K562 (cell line): ENCODE data around the gene GRAMD2B. TPM values are rescaled to one million over a fixed set of nuclear protein-coding genes. Genes with fewer than 3 reads are reported as not detected.

Experiments used
- ATAC-seq: fragments of 200-7000 bp; cut with Tn5 transposase; 3 replicates; pipeline ENCODE4 v1.9.1; 2020; ENCODE audit warnings: moderate library complexity
- BruUV-seq: library from RNA; stranded (reverse); fragments of 400-500 nt; replicated peaks from 2 replicates; lab custom pipeline; 2021; lab: Mats Ljungman, UMichigan
- CTCF ChIA-PET: fragments of 300-600 bp; formaldehyde crosslinking; extraction: SDS; loops from one replicate; lab custom pipeline; 2021; ENCODE audit warnings: low intra/inter-chr PET ratio; lab: Yijun Ruan, JAX
- POLR2A ChIA-PET: fragments of 300-600, 350-650 bp; sonication (Branson Sonifier 250); formaldehyde crosslinking; extraction: SDS; loops from one replicate; lab custom pipeline; 2021; ENCODE audit warnings: antibody characterized with exemption, inconsistent platforms; lab: Yijun Ruan, JAX
- DNase-seq, 4 experiments: peaks; one replicate each; pipeline versions ENCODE4 v3.0.0 to v3.0.0-alpha.2; 2011 to 2018; ENCODE audit warnings: low spot score in 3 of 4, mixed read lengths in 3 of 4; ENCODE audit errors: extremely low read depth in 1 of 4
- FAIRE-seq: peaks from 2 replicates; lab custom pipeline; 2011; peaks lifted over from hg19 to GRCh38; lab: Jason Lieb, UNC
- H2AFZ ChIP-seq: 2 replicates; pipeline ENCODE4 v1.6.0; 2011; ENCODE audit warnings: low read depth, low read length, control low read depth, inconsistent platforms
- H3K27ac ChIP-seq: fragments of 200-600 bp; 3 replicates; pipeline ENCODE4 v1.8.0; 2011; ENCODE audit warnings: low read depth, mild to moderate bottlenecking, control low read depth, inconsistent platforms, low read length, moderate library complexity, mixed read lengths; ENCODE audit errors: extremely low read depth
- H3K27me3 ChIP-seq, 2 experiments: fragments of 300-600 bp in 1 of 2; 2 replicates in 1 of 2; 3 replicates in 1 of 2; pipeline versions ENCODE4 v1.6.0 to v1.8.0; 2011; ENCODE audit warnings: inconsistent platforms in 2 of 2, low read length in 2 of 2, mild to moderate bottlenecking in 1 of 2, mixed read lengths in 1 of 2, moderate library complexity in 1 of 2; ENCODE audit not compliant: control insufficient read depth in 2 of 2, insufficient read depth in 2 of 2
- H3K36me3 ChIP-seq: fragments of 300-600 bp; 3 replicates; pipeline ENCODE4 v1.8.0; 2011; ENCODE audit warnings: mild to moderate bottlenecking, low read length, inconsistent platforms; ENCODE audit not compliant: control insufficient read depth, insufficient read depth
- H3K4me1 ChIP-seq, 2 experiments: fragments of 200-600 bp in 1 of 2; replicated peaks in 1 of 2; 2 replicates in 1 of 2; 3 replicates in 1 of 2; pipeline versions ENCODE4 v1.5.1 to v1.8.0; 2011; ENCODE audit warnings: inconsistent platforms in 2 of 2, low read length in 2 of 2, mild to moderate bottlenecking in 1 of 2, mixed read lengths in 1 of 2, moderate library complexity in 1 of 2; ENCODE audit not compliant: control insufficient read depth in 2 of 2, insufficient read depth in 2 of 2
- H3K4me2 ChIP-seq: 2 replicates; pipeline ENCODE4 v1.6.1; 2011; ENCODE audit warnings: low read length, control low read depth, inconsistent platforms, mixed read lengths; ENCODE audit not compliant: insufficient read depth
- H3K4me3 ChIP-seq: fragments of 200-600 bp; sonication (generic), shearing (Covaris generic); 2 replicates; pipeline ENCODE4 v1.5.1; 2016; ENCODE audit warnings: control low read depth, inconsistent platforms
- H3K79me2 ChIP-seq: fragments of 200-600 bp; 3 replicates; pipeline ENCODE4 v1.8.0; 2011; ENCODE audit warnings: low read length, inconsistent platforms; ENCODE audit not compliant: control insufficient read depth, insufficient read depth
- H3K9ac ChIP-seq, 2 experiments: 2 replicates each; pipeline versions ENCODE4 v1.6.0 to v1.6.1; 2011; ENCODE audit warnings: low read depth in 2 of 2, low read length in 2 of 2, control low read depth in 1 of 2, inconsistent platforms in 1 of 2, mild to moderate bottlenecking in 1 of 2, mixed read lengths in 1 of 2; ENCODE audit not compliant: insufficient read depth in 1 of 2
- H3K9me1 ChIP-seq: one replicate; pipeline ENCODE4 v1.6.0; 2011; ENCODE audit warnings: inconsistent platforms, mild to moderate bottlenecking, low read length, moderate library complexity; ENCODE audit not compliant: control insufficient read depth, insufficient read depth
- H3K9me3 ChIP-seq: replicated peaks from 2 replicates; pipeline ENCODE4 v1.5.1; 2011; ENCODE audit warnings: low read depth, low read length, inconsistent platforms; ENCODE audit not compliant: control insufficient read depth, insufficient read depth
- H4K20me1 ChIP-seq: replicated peaks from 2 replicates; pipeline ENCODE4 v1.6.1; 2011; ENCODE audit warnings: low read length, inconsistent platforms, mixed read lengths; ENCODE audit not compliant: control insufficient read depth, insufficient read depth
- CAMTA2 ChIP-seq: fragments of 250-450 bp; sonication (Bioruptor Pico); conservative IDR thresholded peaks from 2 replicates; pipeline ENCODE4 v1.5.1; 2022
- ETS2 ChIP-seq: IDR thresholded peaks from 2 replicates; pipeline ENCODE4 v1.6.1; 2016; ENCODE audit warnings: borderline replicate concordance, missing genetic modification characterization, mild to moderate bottlenecking, moderate library complexity, missing compliant biosample characterization; ENCODE audit not compliant: poor library complexity, severe bottlenecking
- EZH2 ChIP-seq: IDR thresholded peaks from 2 replicates; pipeline ENCODE4 v1.6.1; 2012; ENCODE audit warnings: low read depth, mild to moderate bottlenecking, inconsistent platforms, low read length, borderline replicate concordance
- HDGF ChIP-seq: fragments of 450-650 bp; IDR thresholded peaks from 2 replicates; pipeline ENCODE4 v1.6.1; 2016
- NFRKB ChIP-seq: fragments of 450-650 bp; IDR thresholded peaks from 2 replicates; pipeline ENCODE4 v1.6.1; 2016; ENCODE audit warnings: low read depth
- SMARCA4 ChIP-seq: fragments of 450-650 bp; IDR thresholded peaks from 2 replicates; pipeline ENCODE4 v1.6.1; 2016
- TAF1 ChIP-seq: IDR thresholded peaks from 2 replicates; pipeline ENCODE4 v1.6.1; 2011; ENCODE audit warnings: mild to moderate bottlenecking, low read length, moderate library complexity; ENCODE audit not compliant: insufficient read depth, control insufficient read depth, severe bottlenecking; ENCODE audit errors: extremely low read depth
- ZNF165 ChIP-seq: fragments of 250-450 bp; sonication (Bioruptor Pico); IDR thresholded peaks from 2 replicates; pipeline ENCODE4 v1.4.0; 2020; ENCODE audit warnings: borderline replicate concordance
- ZNF592 ChIP-seq: fragments of 450-650 bp; IDR thresholded peaks from 2 replicates; pipeline ENCODE4 v1.6.1; 2017; ENCODE audit warnings: antibody characterized with exemption, mild to moderate bottlenecking
- ZNF766 ChIP-seq: fragments of 200-800 bp; sonication (Bioruptor generic); conservative IDR thresholded peaks from 2 replicates; pipeline ENCODE4 v1.6.1; 2016; ENCODE audit warnings: missing genetic modification characterization, missing compliant biosample characterization
- WGBS: fragments of 100-300 bp; shearing (Covaris generic); methylation state at CpG from one replicate; pipeline ENCODE4 v1.1.6; 2016; ENCODE audit warnings: low coverage, mixed read lengths; ENCODE audit not compliant: insufficient coverage; ENCODE audit errors: missing lambda C conversion rate; 5-methylcytosine and 5-hydroxymethylcytosine counted together
- in situ Hi-C: fragments of 300-500 bp; cut with MboI; formaldehyde crosslinking; loops from 4 replicates; pipeline ENCODE4 v1.15.0; 2018; ENCODE audit warnings: inconsistent platforms, mixed read lengths
- intact Hi-C: fragments of 100-400 bp; cut with micrococcal nuclease; formaldehyde crosslinking; loops from 2 replicates; pipeline ENCODE4 v1.14.2; 2022
- polyA plus RNA-seq, 8 experiments: library from polyadenylated mRNA; depleted of rRNA in 4 of 8; stranded (reverse) in 5 of 8; unstranded in 3 of 8; fragments of >200 nt; fragmentation: Nextera tagmentation in 2 of 8; fragmentation: Illumina TruSeq in 1 of 8; extraction: Ambion mirVana in 2 of 8; extraction: Trizol in 1 of 8; gene quantifications; 2 replicates each; pipeline versions ENCODE4 v1.2.1 to v1.2.3, GENCODE V29; 2011 to 2014; ENCODE audit warnings: inconsistent platforms in 1 of 8, missing spikeins in 1 of 8
- total RNA-seq, 7 experiments: library from RNA; depleted of rRNA in 6 of 7; stranded (reverse); fragments of >200 nt in 6 of 7; fragmentation: Illumina TruSeq in 2 of 7; extraction: Trizol in 2 of 7; gene quantifications; 2 replicates each; pipeline versions ENCODE4 v1.2.1 to v1.2.3, GENCODE V29; 2011 to 2021; ENCODE audit warnings: low replicate concordance in 1 of 7

GRAMD2B gene
- total and polyA plus RNA-seq, 9 of the 15 experiments (the other 6 are each of a cell fraction or from before 2014, with no cell fraction given) = 0.32 to 4.2 (median 1.4) TPM

DNA sequence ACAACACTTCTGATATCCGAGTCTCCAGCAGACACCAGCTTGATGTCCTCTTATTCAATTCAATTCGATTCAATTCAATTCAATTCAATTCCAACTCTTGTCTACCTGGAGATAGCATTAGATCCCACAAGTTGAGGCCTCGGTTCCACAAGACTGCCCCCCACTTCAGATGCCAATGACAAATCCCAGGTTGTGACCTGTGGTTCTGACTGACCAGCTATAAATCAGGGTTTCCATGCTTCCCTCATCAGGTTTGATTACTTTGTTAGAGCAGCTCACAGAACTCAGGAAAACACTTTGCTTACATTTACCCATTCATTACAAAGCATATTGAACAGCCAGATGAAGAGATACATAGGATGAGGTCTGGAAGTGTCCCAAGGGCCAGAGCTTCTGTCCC is 89.2 kb downstream of the GRAMD2B start:
- H3K27ac ChIP-seq = peak overlapping the region; percentile 98; the same call in 2 of the 3 replicates
- no peaks in the 10 kb centered on the region; the same call in 1 of the 2 replicates for H4K20me1 ChIP-seq
- WGBS = 66% methylated on average over 3 of the region's 3 CpGs
- BruUV-seq = no TSS peak
- no peak for TF ChIP-seq HDGF
- no peak for TF ChIP-seq ZNF165
- TF ChIP-seq ETS2 = no peak
- TF ChIP-seq TAF1 = no peak
- TF ChIP-seq EZH2 = no peak
- peaks cover 3 to 55% of the 10 kb centered on the region in 2 experiments; a peak in 4 of 5 replicates for H3K4me1 ChIP-seq
- no peaks in the 10 kb centered on the region for H3K36me3 ChIP-seq
- peak overlapping the region; percentile 71 for H2AFZ ChIP-seq
- no peak overlapping the region for H3K4me3 ChIP-seq
- H3K79me2 ChIP-seq = no peaks in the 10 kb centered on the region
- no peaks in the 10 kb centered on the region for H3K27me3 ChIP-seq
- H3K4me2 ChIP-seq = no peak overlapping the region; the same call in 1 of the 2 replicates
- FAIRE-seq = no peak
- POLR2A ChIA-PET = interaction anchor here (0.8 to 1.6 kb wide), 4 partner anchors 9 to 24 kb away, joined by 3 to 8 read pairs (median 4); no protein-coding TSS in a partner anchor
- intact Hi-C loops = loop anchor here (5.0 to 10.0 kb wide), 2 partner anchors 265 to 1858 kb away; partner anchors contain the start of gene LMNB1
- no peak for ATAC-seq
- in situ Hi-C loops = no loop called here
- no peaks in the 10 kb centered on the region for H3K9me1 ChIP-seq
- CTCF ChIA-PET = interaction anchor here (0.6 kb wide), 1 partner anchor 144 kb away, joined by 3 read pairs; no protein-coding TSS in a partner anchor
- DNase-seq = no peak
- no peak overlapping the region for H3K9ac ChIP-seq
- H3K9me3 ChIP-seq = no peaks in the 10 kb centered on the region

DNA sequence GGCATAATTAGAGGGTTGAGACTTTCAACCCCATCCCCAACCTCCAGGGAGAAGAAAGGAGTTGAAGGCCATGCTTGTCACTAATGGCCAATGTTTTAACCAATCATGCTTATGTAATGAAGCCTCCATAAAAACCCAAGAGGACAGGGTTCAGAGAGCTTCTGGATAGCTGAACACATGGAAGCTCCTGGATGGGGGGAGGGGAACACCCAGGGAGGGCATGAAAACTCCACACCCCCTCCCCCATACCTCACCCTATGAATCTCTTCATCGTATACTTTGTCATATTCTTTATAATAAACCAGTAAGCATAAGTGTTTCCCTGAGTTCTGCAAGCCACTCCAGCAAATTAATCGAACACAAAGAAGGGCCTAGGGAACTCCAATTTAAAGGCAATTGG is 90.1 kb downstream of the GRAMD2B start:
- in situ Hi-C loops (no loop called here), intact Hi-C loops (loop anchor here (5.0 to 10.0 kb wide), 2 partner anchors 264 to 1859 kb away; partner anchors contain the start of gene LMNB1)
- Histone ChIP-seq H3K27ac (peak overlapping the region; percentile 98), H4K20me1 (no peaks in the 10 kb centered on the region; the same call in 1 of the 2 replicates), H3K4me2 (peak overlapping the region; percentile 79), H3K9ac (peak overlapping the region; percentile 23 to 83; a peak in 3 of 4 replicates), H3K27me3 (no peaks in the 10 kb centered on the region), H2AFZ (peak overlapping the region; percentile 71), H3K79me2 (no peaks in the 10 kb centered on the region), H3K9me3 (no peaks in the 10 kb centered on the region), H3K36me3 (no peaks in the 10 kb centered on the region), H3K4me1 (peaks cover 3 to 55% of the 10 kb centered on the region in 2 experiments; a peak in 4 of 5 replicates), H3K4me3 (no peak overlapping the region), H3K9me1 (no peaks in the 10 kb centered on the region)
- WGBS = 21% methylated on average over 2 of the region's 2 CpGs
- ATAC-seq = peak; percentile 1; the same call in 1 of the 3 replicates
- no TSS peak for BruUV-seq
- POLR2A ChIA-PET = interaction anchor here (0.6 to 1.3 kb wide), 3 partner anchors 10 to 1005 kb away, joined by 3 to 4 read pairs (median 3); no protein-coding TSS in a partner anchor
- no peak for FAIRE-seq
- CTCF ChIA-PET = no interaction called here
- peak in 1 of 4 experiments; percentile 45 for DNase-seq
- TF ChIP-seq ZNF592 = peak; percentile 83
- TF ChIP-seq NFRKB = peak; percentile 70; the same call in 1 of the 2 replicates
- 0 out of 2 replicates have a peak, but pooled peaks have one; percentile 15 for TF ChIP-seq ZNF766 (CRISPR knock-in tag)
- no peak for TF ChIP-seq CAMTA2 (CRISPR knock-in tag)
- peak; percentile 27; the same call in 1 of the 2 replicates for TF ChIP-seq SMARCA4
